Stimulated activated CD4-positive, alpha-beta T cell treated with anti-CD3 and anti-CD28 coated beads, Interleukin-2, amount 100 ng/mL, for 24 hours (primary cell): ENCODE data around the gene MEIOC.
A peak's percentile ranks its signal among the peaks of the same experiment; 100 is the strongest.
"Not testable (repeated sequence)": the region's sequence is repeated elsewhere in the genome, so short reads cannot be mapped to it uniquely, and the experiment has no call there.

Experiments
- DNase-seq, 2 donors: peaks; one replicate each; pipeline ENCODE4 v3.0.0-alpha.2; 2020

Gene MEIOC

DNA sequence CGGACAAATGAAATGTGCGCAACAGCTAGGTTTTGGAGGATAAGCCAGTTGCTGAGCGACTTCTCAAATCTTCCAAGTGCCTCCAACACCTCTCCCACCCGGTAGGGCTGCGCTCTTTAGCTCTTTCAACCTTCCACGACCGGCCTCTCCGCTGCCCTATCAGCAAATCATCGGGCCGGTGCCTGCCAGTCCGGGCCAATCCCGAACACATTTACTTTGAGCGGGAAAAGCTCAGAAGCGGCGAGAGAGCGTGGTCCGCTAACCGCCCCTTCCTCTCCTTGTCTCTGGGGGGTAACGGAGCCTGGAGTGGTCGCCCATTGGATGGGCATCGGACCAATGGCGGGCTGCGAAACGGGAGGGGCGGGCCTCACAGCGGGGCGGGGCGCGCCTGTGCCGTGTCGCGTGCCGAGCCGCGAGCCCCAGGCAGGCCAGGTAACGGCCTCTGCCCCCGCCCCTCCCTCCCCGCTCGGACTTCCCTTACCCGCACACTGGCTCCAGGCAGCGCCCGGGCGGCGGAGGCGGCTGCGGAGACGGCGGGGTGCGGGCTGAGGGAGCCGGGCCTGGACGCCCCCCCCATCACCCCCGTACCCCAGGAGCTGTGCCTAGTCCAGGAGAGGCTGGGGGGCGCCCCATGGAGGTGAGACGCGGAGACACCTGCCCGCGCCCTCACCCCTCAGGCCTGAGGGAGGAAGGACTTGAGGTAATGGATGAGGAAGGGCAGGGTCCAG lies at the start of gene MEIOC:
Gene MEIOC, plus strand, starts transcription at position 486 of the 728 bp plus-strand sequence. Its CDS starts 146 bp downstream, at position 632.
- DNase-seq, result peak; percentile 42 to 62

DNA sequence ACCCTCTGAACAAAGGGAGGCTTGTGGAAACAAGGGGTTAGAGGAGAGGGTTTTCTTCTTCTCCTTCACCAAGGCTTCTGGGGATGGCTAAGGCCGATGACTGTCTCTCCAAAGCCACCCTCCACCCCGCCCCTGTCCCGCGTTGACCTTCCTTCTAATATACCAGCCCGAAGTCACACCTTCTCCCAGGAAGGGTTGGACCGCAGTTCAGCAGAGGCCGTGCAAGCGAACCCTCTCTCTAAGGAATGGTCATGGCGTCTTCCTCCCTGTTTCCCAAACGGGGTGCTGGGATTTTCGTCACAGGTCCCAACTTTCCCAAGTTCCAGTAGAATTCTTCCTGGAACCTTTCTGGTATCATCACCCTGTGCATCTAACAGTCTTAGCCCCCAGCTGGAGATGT lies 49.6 kb upstream of the MEIOC start:
- no peak for DNase-seq

DNA sequence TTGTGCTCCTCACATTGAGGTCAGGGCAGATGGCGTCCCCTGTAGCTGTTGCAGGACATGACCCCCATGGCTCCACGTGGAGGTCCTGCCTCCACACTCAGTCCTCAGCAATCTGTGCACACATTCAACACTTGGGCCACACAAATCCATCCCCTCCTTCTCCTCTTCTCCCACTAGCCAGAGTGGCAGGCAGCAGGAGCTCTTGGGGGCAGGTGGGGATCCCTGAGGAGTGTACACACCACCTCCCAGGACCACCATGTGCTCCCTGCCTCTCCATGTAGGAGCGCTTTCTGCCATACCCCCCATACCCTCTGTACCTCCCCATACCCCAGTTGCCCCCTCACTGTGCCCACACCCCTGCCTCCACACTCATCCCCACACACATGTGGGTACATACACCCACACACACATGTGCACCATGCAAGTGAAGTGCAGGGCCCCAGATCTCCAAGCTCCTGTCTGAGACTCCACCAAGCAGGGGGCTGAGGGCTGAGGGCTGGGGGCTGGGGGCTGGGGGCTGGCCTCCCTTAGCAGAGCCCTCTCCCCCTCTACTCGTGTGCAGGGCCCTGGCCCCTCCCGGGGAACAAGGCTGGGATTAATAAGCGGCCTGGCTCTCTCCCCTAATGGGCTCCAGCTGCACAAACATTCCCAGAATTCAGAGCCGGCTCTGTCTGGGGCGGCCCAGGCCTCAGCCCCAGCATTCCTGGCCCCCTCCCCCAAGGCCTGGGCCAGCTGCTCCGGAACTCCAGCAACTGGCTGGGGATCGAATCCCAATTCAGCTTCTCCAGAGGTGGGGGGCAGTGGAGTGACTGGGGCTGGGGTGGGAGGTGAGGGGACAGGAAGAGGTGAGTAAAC lies 48.2 kb upstream of the MEIOC start:
- DNase-seq, result no peak

DNA sequence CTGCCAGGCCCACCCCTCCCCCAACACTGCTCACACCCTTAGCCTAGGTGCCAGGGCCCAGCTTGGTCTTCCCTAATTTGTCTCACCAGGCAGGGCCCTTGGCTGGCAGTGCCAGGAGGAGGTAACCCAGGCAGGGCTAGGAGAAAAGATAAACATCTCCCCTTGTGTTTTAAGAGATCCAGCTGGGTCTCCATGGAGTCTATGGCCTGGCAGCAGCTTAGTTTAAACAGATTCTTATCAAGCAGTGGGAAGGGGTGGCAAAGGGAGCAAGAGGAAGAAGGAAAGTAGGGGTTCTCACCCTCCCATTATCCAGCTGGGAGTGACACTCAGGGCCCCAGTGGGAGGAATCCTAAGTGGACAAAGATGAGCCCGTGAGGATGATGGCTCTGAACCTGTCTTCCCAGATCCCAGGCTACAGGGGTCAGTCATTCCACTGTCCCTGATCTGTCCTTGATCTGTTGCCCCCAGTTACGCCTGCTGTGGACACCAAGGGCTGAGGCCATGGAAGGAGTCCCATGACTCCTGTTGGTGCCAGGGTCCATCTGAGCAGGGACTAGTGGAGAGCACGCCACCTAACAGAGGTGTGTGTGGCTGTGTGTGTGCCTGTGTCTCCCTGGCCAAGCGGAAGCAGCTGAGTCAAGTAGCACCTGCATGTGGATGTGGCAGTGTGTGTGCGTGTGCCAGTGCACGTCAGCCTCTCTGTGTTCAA lies 47.4 kb upstream of the MEIOC start:
- DNase-seq, result no peak

DNA sequence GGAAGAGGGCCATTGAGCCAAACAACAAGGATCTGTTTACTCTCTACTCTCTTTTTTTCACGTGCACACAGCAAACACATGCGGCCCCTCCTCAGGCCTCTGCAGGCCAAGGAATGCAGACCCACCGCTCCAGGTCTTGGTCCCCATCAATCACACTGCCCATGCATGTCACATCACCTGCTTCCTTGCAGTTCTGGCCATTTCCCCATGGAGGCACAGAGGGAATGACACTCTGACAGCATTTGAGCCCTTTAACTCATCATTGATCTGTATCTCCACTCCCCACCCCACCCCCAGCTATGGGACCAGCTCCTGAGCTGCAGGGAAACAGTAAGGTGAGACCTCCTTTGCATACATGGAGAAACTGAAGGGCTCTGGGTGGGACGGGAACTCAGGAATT lies 45.9 kb upstream of the MEIOC start:
- no peak for DNase-seq

DNA sequence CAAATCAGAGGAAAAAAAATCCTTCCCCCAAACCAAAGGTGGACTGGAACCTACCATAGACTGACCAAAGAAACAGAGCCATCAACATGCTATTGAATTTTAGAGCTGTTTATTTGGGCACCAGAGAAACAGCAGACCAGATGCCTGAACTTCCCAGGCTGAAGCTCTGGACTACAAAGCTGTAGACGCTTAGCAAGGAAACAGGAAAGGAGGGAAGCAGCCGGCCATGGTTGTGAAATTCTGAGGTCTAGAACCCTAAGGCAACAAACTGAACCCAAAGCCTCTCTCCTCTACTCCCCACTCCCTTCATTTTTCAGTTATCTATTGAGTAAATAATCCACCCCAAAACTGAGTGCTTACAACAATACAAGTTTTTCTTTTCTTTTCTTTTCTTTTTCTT lies 45.4 kb upstream of the MEIOC start:
- DNase-seq, result no peak

DNA sequence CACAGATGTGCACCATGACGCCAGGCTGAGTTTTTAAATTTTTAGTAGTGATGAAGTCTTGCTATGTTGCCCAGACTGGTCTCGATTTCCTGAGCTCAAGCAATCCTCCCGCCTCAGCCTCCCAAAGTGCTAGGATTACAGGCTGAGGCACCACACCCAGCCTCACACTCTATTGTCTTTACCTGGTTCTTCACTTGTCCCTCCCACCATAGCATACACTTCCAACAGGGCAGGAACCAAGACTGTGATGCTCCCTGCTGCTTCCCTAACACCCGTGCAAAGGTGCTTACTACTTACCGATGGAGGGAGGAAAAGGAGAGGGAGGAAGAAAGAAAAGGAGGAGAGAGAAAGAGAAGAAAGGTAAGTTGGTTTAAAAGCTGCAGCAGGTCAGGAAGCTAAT lies 41.4 kb upstream of the MEIOC start:
- DNase-seq, result no peak

- DNase-seq, result not testable (repeated sequence)
Observed at GRCh38 chr17:44618652-44619051, 37.6 kb upstream of the MEIOC start.

DNA sequence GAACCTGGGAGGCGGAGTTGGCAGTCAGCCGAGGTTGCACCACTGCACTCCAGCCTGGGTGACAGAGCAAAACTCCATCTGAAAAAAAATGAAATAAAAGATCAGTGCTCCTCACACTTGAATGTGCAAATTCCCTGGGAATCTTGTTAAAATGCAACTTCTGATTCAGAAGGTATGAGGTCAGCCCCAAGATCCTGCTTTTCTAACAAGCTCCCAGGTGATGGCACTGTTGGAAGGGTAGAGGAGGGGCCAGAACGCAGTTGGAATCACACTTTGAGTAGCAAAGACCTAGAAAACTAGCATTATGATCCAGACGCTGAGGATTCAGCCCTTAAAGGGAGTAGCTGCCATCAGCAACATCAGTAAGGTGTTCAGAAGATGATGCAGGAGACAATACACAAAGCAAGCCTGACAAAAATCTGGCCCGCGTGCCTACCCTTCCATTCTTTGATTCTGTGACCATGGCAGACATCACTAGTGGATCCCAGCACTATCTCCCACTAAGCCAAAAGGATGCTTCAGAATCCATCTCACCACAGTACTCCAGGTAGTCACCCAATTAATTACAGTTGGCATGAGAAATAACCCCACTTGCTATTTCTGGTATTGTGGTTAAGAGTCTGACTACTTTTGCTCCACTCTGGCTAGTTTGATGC lies 33.1 kb upstream of the MEIOC start:
- no peak for DNase-seq

- DNase-seq, result no peak
Observed at GRCh38 chr17:44627513-44628242, 28.6 kb upstream of the MEIOC start.

DNA sequence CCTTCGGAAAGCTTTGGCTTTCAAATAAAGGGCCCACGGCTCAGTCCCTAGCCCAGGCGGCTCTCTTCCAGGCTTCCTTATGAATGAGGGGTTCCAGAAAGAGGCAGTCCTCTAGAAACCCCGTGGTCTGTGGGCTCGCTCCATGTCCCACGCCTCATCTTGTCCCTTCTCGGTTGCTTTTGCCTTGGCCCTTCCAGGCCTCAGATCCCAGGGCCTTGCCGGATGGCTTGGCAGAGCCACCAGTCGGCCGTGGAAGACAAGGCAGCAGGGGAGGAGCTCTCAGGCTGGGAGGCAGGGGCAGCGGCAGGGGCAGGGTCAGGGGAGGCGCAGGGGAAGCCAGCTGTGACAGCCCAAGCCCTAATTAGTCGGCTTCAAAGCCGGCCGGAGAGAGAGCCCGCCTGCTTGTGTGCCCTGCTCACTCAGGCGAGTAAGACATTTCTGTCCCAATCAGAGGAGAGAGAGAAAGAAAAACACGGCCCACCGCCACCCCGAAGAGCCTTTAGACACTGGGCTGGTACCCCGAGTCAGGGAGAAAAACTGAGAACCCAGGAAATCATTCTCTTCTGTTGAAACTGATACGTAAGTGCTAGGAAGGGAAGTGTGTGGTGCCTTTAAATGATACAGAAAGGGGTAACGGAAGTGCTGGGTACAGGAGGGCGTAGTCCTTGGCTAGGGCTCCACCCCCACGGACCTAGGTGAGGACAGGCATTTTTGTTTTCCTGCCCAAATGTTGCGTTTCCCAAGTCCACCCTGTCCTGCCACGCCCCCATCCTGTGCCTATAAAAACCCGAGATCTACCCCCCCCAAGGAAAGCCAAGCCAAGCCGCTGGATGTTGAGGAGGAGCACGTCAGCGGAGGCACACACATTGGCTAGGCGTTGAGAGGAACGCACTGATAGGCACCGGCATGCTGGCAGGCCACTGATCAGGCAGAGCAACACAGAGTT lies 27.8 kb upstream of the MEIOC start:
- peak in 1 of 2 donors; percentile 5 for DNase-seq

- no peak for DNase-seq
Observed at GRCh38 chr17:44629314-44629713, 27.0 kb upstream of the MEIOC start.

- DNase-seq, result no peak
Observed at GRCh38 chr17:44630703-44631102, 25.6 kb upstream of the MEIOC start.

DNA sequence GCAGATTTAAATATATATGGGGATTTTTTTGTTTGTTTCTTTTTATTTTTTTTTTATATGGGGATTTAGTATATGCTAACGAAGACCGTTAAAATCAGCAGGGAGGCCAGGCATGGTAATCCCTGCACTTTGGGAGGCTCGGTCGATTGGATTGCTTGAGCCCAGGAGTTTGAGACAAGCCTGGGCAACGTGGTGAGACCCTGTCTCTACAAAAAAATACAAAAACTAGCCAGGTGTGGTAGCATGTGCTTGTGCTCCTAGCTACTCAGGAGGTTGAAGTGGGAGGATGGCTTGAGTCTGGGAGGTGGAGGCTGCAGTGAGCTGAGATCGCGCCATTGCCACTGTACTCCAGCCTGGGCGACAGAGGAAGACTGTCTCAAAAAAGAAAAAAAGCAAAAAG lies 22.3 kb upstream of the MEIOC start:
- no peak for DNase-seq

DNA sequence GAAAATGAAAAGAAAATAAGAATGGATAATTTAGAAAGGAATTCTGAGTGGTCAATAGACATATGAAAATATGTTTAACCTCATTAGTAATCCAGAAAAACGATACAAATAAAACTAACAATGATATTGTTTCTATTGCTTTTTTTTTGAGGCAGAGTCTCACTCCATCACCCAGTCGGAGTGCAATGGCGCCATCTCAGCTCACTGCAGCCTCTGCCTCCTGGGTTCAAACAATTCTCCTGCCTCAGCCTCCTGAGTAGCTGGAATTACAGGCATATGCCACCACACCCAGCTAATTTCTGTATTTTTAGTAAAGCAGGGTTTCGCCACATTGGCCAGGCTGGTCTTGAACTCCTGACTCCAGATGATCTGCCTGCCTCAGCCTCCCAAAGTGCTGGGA lies 21.9 kb upstream of the MEIOC start:
- not testable (repeated sequence) for DNase-seq

DNA sequence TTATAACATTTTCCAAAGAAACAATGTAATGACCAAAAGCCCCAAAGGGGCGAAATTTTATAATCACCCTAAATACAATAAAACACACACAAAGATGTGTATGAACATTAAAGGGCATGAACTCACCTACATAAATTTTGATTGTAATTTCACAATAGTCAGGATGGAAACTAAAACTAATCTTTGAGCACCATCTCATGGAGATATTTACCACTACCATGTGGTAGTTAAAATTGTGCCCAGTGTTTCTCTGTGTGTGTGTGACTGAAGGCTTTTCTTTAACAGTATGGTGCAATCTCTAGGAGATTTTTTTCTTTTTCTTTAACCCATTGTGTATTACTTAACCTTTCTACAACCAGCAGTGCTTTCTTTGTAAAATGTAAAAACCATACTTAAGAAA lies 19.7 kb upstream of the MEIOC start:
- DNase-seq, result no peak

DNA sequence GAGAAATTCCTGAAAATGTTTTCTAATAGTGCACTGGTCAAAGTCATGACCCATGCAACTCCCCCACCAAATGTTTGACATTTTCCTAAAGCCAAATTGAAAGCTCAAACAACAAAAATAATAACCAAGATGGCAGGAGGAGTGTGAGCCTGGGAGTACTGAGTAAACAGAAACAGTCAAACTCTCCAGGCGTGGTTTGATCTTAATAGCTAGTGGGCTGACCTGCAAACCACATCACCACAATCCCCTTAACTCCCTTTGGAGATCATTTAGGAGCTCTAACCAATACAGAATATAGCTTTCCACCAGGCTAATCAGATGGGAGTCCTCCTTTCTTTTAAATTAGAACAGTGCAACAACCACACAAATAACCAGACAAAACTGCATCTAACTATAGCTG lies 19.2 kb upstream of the MEIOC start:
- no peak for DNase-seq

DNA sequence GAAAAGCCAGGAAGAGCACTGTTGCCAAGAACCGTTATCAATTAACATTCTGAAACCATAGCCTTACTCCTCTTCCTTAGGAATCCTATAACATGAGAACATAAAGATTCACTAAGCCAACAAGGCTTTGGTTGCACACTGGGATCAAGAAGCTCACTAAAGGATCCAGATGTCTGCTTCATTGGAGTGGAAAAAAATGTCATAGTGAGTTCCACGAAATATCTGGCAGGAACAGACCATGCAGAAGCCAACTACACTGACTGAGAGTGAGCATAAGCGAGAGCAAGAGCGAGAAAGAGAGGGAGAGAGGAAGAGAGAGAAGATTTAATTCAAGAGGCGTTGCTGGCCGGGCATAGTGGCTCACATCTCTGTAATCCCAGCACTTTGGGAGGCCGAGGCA lies 13.4 kb upstream of the MEIOC start:
- DNase-seq, result no peak

DNA sequence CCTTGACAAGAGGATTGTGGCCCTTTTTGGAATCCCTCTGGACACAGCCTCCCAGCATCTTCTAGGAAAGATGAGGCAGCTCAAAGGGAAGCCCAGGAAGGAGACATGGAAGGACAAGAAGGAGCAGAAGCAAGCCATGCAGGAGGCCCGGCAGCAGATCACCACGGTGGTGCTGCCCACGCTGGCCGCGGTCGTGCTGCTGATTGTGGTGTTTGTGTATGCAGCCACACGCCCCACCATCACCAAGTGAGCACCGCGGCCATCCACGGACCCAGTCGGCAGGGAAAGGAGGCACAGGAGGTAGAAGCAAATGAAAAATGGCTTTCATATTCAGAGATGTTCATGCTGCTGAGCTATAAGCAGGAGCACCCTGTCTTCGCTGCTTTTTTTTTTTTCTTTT lies 10.9 kb upstream of the MEIOC start:
- DNase-seq, result no peak

DNA sequence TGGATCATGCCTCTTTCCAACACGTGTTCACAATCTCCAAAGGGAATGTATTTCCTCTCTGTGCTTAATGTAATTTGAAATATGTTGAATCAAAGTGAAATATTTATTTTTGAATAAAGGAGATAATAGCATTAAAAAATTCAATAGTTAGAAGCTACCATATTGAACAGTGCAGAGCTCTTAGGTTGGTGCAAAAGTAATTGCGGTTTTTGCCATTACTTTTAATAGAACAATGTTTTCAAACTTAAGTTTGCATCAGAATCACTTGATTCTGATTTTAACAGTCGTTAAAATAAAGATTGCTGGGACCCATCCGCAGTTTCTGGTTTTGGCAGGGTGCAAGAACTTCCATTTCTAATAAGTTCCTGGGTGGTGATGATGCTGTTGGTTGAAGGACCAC lies 10.0 kb upstream of the MEIOC start:
- no peak for DNase-seq

GRCh38 chr17:44647736-44648135 lies 8.5 kb upstream of the MEIOC start:
- no peak for DNase-seq
